ENCODE results near the gene LRRC8B. TPM values are rescaled to one million over a fixed set of nuclear protein-coding genes. Genes with fewer than 3 reads are reported as not detected.

LRRC8B gene
- total RNA-seq, 1 donor from 2014 or later, result 2.3 TPM

- TF ChIP-seq, protein P1, sequence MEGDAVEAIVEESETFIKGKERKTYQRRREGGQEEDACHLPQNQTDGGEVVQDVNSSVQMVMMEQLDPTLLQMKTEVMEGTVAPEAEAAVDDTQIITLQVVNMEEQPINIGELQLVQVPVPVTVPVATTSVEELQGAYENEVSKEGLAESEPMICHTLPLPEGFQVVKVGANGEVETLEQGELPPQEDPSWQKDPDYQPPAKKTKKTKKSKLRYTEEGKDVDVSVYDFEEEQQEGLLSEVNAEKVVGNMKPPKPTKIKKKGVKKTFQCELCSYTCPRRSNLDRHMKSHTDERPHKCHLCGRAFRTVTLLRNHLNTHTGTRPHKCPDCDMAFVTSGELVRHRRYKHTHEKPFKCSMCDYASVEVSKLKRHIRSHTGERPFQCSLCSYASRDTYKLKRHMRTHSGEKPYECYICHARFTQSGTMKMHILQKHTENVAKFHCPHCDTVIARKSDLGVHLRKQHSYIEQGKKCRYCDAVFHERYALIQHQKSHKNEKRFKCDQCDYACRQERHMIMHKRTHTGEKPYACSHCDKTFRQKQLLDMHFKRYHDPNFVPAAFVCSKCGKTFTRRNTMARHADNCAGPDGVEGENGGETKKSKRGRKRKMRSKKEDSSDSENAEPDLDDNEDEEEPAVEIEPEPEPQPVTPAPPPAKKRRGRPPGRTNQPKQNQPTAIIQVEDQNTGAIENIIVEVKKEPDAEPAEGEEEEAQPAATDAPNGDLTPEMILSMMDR (IDR thresholded peaks at IDR 0.05), result no peak
- Mint-ChIP-seq H3K27me3 (ENCODE audit: unreplicated experiment) (no peaks in the 10 kb centered on the region), H3K4me3 (ENCODE audit: unreplicated experiment) (no peak overlapping the region), H3K36me3 (ENCODE audit: unreplicated experiment) (no peaks in the 10 kb centered on the region), H3K27ac (ENCODE audit: unreplicated experiment) (no peak overlapping the region), H3K4me1 (ENCODE audit: unreplicated experiment) (peaks cover 5% of the 10 kb centered on the region), H3K9me3 (ENCODE audit: unreplicated experiment) (peaks cover 6% of the 10 kb centered on the region)
- no peak for DNase-seq (ENCODE audit: extremely low spot score, unreplicated experiment)
Measured at GRCh38 chr1:89566761-89567174, 42.1 kb downstream of the LRRC8B start.

- peaks cover 5% of the 10 kb centered on the region for H3K4me1 Mint-ChIP-seq (ENCODE audit: unreplicated experiment)
Measured at GRCh38 chr1:89567797-89568196, 43.2 kb downstream of the LRRC8B start.

GRCh38 chr1:89573410-89573809, 48.8 kb downstream of the LRRC8B start:
- Mint-ChIP-seq H3K36me3 (ENCODE audit: unreplicated experiment) (no peaks in the 10 kb centered on the region), H3K9me3 (ENCODE audit: unreplicated experiment) (peaks cover 6% of the 10 kb centered on the region), H3K27ac (ENCODE audit: unreplicated experiment) (no peak overlapping the region), H3K27me3 (ENCODE audit: unreplicated experiment) (no peaks in the 10 kb centered on the region), H3K4me3 (ENCODE audit: unreplicated experiment) (no peak overlapping the region), H3K4me1 (ENCODE audit: unreplicated experiment) (no peaks in the 10 kb centered on the region)
- TF ChIP-seq, protein P1 (IDR thresholded peaks at IDR 0.05), result no peak
- no peak for DNase-seq (ENCODE audit: extremely low spot score, unreplicated experiment)

More at GRCh38 chr1:89567797-89568196, 43.2 kb downstream of the LRRC8B start:
- no peaks in the 10 kb centered on the region for H3K36me3 Mint-ChIP-seq (ENCODE audit: unreplicated experiment)
- H3K4me3 Mint-ChIP-seq (ENCODE audit: unreplicated experiment), result no peak overlapping the region
- TF ChIP-seq, protein P1 (IDR thresholded peaks at IDR 0.05), result no peak
- peaks cover 6% of the 10 kb centered on the region for H3K9me3 Mint-ChIP-seq (ENCODE audit: unreplicated experiment)
- no peak for DNase-seq (ENCODE audit: extremely low spot score, unreplicated experiment)
- H3K27me3 Mint-ChIP-seq (ENCODE audit: unreplicated experiment), result no peaks in the 10 kb centered on the region
- no peak overlapping the region for H3K27ac Mint-ChIP-seq (ENCODE audit: unreplicated experiment)

GRCh38 chr1:89574621-89575020, 50.0 kb downstream of the LRRC8B start:
- TF ChIP-seq, protein P1 (IDR thresholded peaks at IDR 0.05), result no peak
- no peak overlapping the region for H3K4me3 Mint-ChIP-seq (ENCODE audit: unreplicated experiment)
- peaks cover 6% of the 10 kb centered on the region for H3K9me3 Mint-ChIP-seq (ENCODE audit: unreplicated experiment)
- DNase-seq (ENCODE audit: extremely low spot score, unreplicated experiment), result no peak
- no peaks in the 10 kb centered on the region for H3K4me1 Mint-ChIP-seq (ENCODE audit: unreplicated experiment)
- no peaks in the 10 kb centered on the region for H3K27me3 Mint-ChIP-seq (ENCODE audit: unreplicated experiment)
- H3K36me3 Mint-ChIP-seq (ENCODE audit: unreplicated experiment), result no peaks in the 10 kb centered on the region
- H3K27ac Mint-ChIP-seq (ENCODE audit: unreplicated experiment), result no peak overlapping the region

DNA sequence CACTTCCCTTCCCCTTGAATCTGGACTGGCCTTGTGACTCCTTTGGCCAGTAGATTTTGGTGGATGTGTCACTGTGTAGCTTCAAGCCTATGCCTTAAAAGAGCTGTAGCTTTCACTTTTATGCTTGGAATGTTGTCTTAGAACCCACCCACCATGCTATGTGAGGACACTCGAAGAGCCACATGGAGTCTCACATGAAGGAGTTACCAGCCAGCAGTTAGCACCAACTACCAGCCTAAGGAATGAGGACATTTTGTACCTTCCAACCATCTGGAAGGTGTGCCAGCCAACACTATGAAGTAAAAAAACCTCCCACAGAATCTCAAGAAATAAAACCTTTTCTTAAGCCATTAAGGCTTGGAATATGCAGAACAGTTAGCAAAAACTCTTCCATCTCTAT, 50.6 kb downstream of the LRRC8B start:
- DNase-seq (ENCODE audit: extremely low spot score, unreplicated experiment), result no peak
- H3K9me3 Mint-ChIP-seq (ENCODE audit: unreplicated experiment), result peaks cover 6% of the 10 kb centered on the region
- TF ChIP-seq, protein P1 (IDR thresholded peaks at IDR 0.05), result no peak
- no peaks in the 10 kb centered on the region for H3K4me1 Mint-ChIP-seq (ENCODE audit: unreplicated experiment)
- H3K27me3 Mint-ChIP-seq (ENCODE audit: unreplicated experiment), result no peaks in the 10 kb centered on the region
- H3K4me3 Mint-ChIP-seq (ENCODE audit: unreplicated experiment), result no peak overlapping the region
- H3K27ac Mint-ChIP-seq (ENCODE audit: unreplicated experiment), result no peak overlapping the region
- H3K36me3 Mint-ChIP-seq (ENCODE audit: unreplicated experiment), result no peaks in the 10 kb centered on the region
